ENCODE data around the gene SASH3. TPM values are rescaled to one million over a fixed set of nuclear protein-coding genes. Genes with fewer than 3 reads are reported as not detected.

The SASH3 gene
- total RNA-seq, 1 donor from 2014 or later, result not detected

Other genes starting within 250 kb of the SASH3 start
- 57.2 and 60.3 TPM in 2 replicates for gene OCRL, start 239.7 kb upstream of the SASH3 start, total RNA-seq
- gene APLN, start 125.0 kb upstream of the SASH3 start, total RNA-seq, result 0.14 and 0.38 TPM in 2 replicates
- gene XPNPEP2, start 41.0 kb upstream of the SASH3 start, total RNA-seq, result 0.11 TPM in 1 of 2 replicates, not detected in the other
- gene ZDHHC9, start 63.9 kb downstream of the SASH3 start, total RNA-seq, result 34.0 and 34.7 TPM in 2 replicates
- 18.1 and 20.0 TPM in 2 replicates for gene UTP14A, start 126.2 kb downstream of the SASH3 start, total RNA-seq
- 38.0 and 40.9 TPM in 2 replicates for gene BCORL1, start 202.7 kb downstream of the SASH3 start, total RNA-seq

Data from progenitor cell of endocrine pancreas (in vitro differentiated cells).